ENCODE results near the gene DUSP5. TPM values are rescaled to one million over a fixed set of nuclear protein-coding genes. Genes with fewer than 3 reads are reported as not detected.

DUSP5 gene
- total and polyA plus RNA-seq, 2 of the 4 experiments (the other 2 are of a cell fraction) = 42.1 to 48.1 TPM

DNA sequence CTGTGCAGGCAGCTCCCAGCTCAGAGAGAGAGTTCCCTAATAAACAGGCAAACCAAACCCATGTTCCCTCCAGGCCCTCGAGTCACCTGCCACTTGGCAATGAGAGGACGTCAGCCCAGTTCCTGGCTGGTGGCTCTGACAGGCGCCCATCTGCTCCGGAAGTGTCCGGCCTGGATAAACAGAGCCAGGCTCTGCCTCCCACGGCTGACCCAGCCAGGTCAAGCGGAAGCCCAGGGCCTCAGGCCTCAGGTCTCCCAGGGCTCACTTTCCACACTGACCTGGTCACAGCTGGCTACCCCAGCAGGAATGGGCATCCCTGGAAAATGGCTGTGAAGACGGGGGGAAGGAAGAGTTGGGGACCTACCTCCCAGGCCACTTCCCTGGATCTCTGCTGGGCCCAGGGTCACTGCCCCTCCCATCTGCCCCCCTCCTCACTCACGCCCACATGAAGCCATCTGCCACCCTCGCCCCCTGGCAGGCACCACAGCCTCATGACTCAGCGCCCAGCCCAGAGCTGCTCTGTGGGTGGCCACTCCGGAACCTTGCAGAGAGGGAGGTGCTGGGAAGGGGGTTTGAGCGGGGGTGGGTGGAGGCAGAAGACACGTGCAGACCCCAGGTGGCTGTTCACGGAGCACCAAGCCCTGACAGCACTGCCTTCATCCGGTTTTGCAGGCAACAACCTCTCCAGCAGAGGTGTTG is 37.4 kb upstream of the DUSP5 start:
- no peak for TF ChIP-seq RFX5 (IDR thresholded peaks at IDR 0.05; ENCODE audit: low read depth, low read length)
- peak; percentile 42; the same call in 1 of the 2 replicates for TF ChIP-seq MAZ (IDR thresholded peaks at IDR 0.05; ENCODE audit: borderline replicate concordance, low read depth, low read length)
- Histone ChIP-seq H3K27ac (ENCODE audit: insufficient read depth, low read length) (no peak overlapping the region), H2BK20ac (ENCODE audit: low read depth, low read length) (peak overlapping the region; percentile 18; the same call in 1 of the 2 replicates), H4K91ac (ENCODE audit: insufficient read depth, low read depth, low read length) (peak overlapping the region; percentile 40; the same call in 1 of the 2 replicates), H3K4me3 (ENCODE audit: insufficient read depth, low read depth, low read length) (no peak overlapping the region), H4K8ac (ENCODE audit: low read depth in 2 of 2, low read length in 2 of 2) (no peak overlapping the region; a peak in 1 of 4 replicates), H2BK15ac (ENCODE audit: low read depth, low read length) (peak overlapping the region; percentile 22; the same call in 1 of the 3 replicates), H2AFZ (replicated peaks; ENCODE audit: low read length, poor library complexity) (peak overlapping the region; percentile 79), H2BK5ac (ENCODE audit: low read depth, low read length, poor library complexity, severe bottlenecking) (no peak overlapping the region), H3K4me2 (ENCODE audit: low read depth, low read length) (no peak overlapping the region), H3K4me1 (ENCODE audit: control insufficient read depth, insufficient read depth, low read length) (peaks cover 17% of the 10 kb centered on the region), H3K18ac (ENCODE audit: low read depth, low read length) (no peak overlapping the region), H3K56ac (ENCODE audit: extremely low read depth, insufficient read depth, low read length) (no peak overlapping the region), H3K27me3 (ENCODE audit: control insufficient read depth, insufficient read depth, low read length) (no peaks in the 10 kb centered on the region; the same call in 1 of the 2 replicates), H2BK120ac (ENCODE audit: low read depth, low read length) (0 out of 2 replicates have a peak overlapping the region, but pooled peaks have one; percentile 33), H3K9ac (ENCODE audit: low read depth, low read length) (no peak overlapping the region), H3K4ac (ENCODE audit: low read depth, low read length) (peak overlapping the region; percentile 36; the same call in 1 of the 2 replicates), H3K36me3 (ENCODE audit: control insufficient read depth, insufficient read depth, low read length) (no peaks in the 10 kb centered on the region), H3K79me1 (ENCODE audit: low read depth in 1 of 2, low read length in 2 of 2) (no peaks in the 10 kb centered on the region), H4K20me1 (ENCODE audit: insufficient read depth, low read length) (no peaks in the 10 kb centered on the region), H3K23ac (ENCODE audit: low read depth, low read length) (no peak overlapping the region), H3K14ac (replicated peaks; ENCODE audit: low read depth, low read length) (no peak overlapping the region), H4K5ac (ENCODE audit: low read depth, low read length) (no peak overlapping the region; the same call in 1 of the 2 replicates), H2AK9ac (replicated peaks; ENCODE audit: low read depth, low read length, poor library complexity) (no peak overlapping the region), H3K9me1 (ENCODE audit: insufficient read depth, low read length) (peaks cover 9% of the 10 kb centered on the region), H2AK5ac (ENCODE audit: low read depth, low read length) (peak overlapping the region; percentile 51), H3K9me3 (ENCODE audit: control insufficient read depth, insufficient read depth, low read length) (no peaks in the 10 kb centered on the region)
- ChIA-PET CTCF (no interaction called here), POLR2A (ENCODE audit: unreplicated experiment) (no interaction called here)
- DNase-seq (peak; percentile 34), ATAC-seq (ENCODE audit: low read depth) (peak; percentile 48)
- intact Hi-C loops (cut with micrococcal nuclease) (no loop called here), dilution Hi-C loops (cut with HindIII; ENCODE audit: low sequenced_read_pairs, unreplicated experiment) (no loop called here), in situ Hi-C loops (cut with MboI; ENCODE audit: low sequenced_read_pairs) (no loop called here)
- BruUV-seq (replicated peaks) = no TSS peak
- WGBS, 2 experiments (ENCODE audit: extremely low coverage in 2 of 2, insufficient read length in 1 of 2) = 53% methylated on average over 4 of the region's 16 CpGs; no CpG with 5 or more reads in 1 of the 2 experiments
